ENCODE data around the gene ZFAND3.

The ZFAND3 gene

GRCh38 chr6:37897818-37898515 is 78.4 kb downstream of the ZFAND3 start:
- DNase-seq, result no peak

- DNase-seq, result no peak
These were observed 84.1 kb downstream of the ZFAND3 start for GRCh38 chr6:37903351-37904340.

- DNase-seq, result no peak
These were observed 85.1 kb downstream of the ZFAND3 start for GRCh38 chr6:37904590-37904989.

GRCh38 chr6:37906121-37906520 is 86.6 kb downstream of the ZFAND3 start:
- DNase-seq, result no peak

- DNase-seq, result no peak
These were observed 91.5 kb downstream of the ZFAND3 start for GRCh38 chr6:37910998-37911397.

- no peak for DNase-seq
These were observed 93.7 kb downstream of the ZFAND3 start for GRCh38 chr6:37913210-37913609.

- no peak for DNase-seq
These were observed 95.9 kb downstream of the ZFAND3 start for GRCh38 chr6:37915463-37915862.

GRCh38 chr6:37916149-37916548 is 96.6 kb downstream of the ZFAND3 start:
- no peak for DNase-seq

GRCh38 chr6:37916675-37917074 is 97.1 kb downstream of the ZFAND3 start:
- DNase-seq, result no peak

GRCh38 chr6:37917566-37917965 is 98.0 kb downstream of the ZFAND3 start:
- no peak for DNase-seq

GRCh38 chr6:37919417-37920157 is 100.1 kb downstream of the ZFAND3 start:
- no peak for DNase-seq

GRCh38 chr6:37920667-37921066 is 101.1 kb downstream of the ZFAND3 start:
- DNase-seq, result peak; percentile 67

GRCh38 chr6:37922563-37922962 is 103.0 kb downstream of the ZFAND3 start:
- DNase-seq, result no peak

GRCh38 chr6:37923514-37923913 is 104.0 kb downstream of the ZFAND3 start:
- no peak for DNase-seq

GRCh38 chr6:37926661-37927060 is 107.1 kb downstream of the ZFAND3 start:
- no peak for DNase-seq

- DNase-seq, result no peak
These were observed 108.7 kb downstream of the ZFAND3 start for GRCh38 chr6:37928217-37928616.

- DNase-seq, result no peak
These were observed 110.9 kb downstream of the ZFAND3 start for GRCh38 chr6:37930288-37930971.

- no peak for DNase-seq
These were observed 111.5 kb downstream of the ZFAND3 start for GRCh38 chr6:37931066-37931465.

- DNase-seq, result no peak
These were observed 114.7 kb downstream of the ZFAND3 start for GRCh38 chr6:37934276-37934675.

- DNase-seq, result no peak
These were observed 116.6 kb downstream of the ZFAND3 start for GRCh38 chr6:37936150-37936549.

GRCh38 chr6:37936906-37937305 is 117.4 kb downstream of the ZFAND3 start:
- no peak for DNase-seq

- no peak for DNase-seq
These were observed 119.4 kb downstream of the ZFAND3 start for GRCh38 chr6:37938909-37939308.

Measured in SHP77 treated with DMSO at 0.1 percent for 48 hours (cell line).